ENCODE data around the gene HAP1.
A peak's percentile ranks its signal among the peaks of the same experiment; 100 is the strongest.

Gene HAP1

DNA sequence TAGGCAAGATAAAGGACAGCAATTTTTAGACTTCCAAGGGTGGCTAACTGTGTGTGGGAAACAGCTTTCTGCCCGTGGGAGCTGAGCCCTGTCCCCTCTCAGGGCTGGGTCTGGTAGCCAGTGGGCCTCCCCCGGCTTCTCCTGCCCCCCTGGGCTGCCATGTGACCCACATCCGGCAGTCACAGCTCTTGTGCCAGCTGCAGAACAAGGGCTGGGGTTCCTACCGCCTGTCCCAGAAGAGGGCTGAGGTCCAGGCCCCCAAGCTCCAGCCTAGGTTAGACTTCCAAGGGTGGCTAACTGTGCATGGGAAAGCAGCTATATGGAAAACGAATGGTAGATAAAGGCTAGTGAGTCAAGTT is 16.2 kb downstream of the HAP1 start:
- TF ChIP-seq, protein P1, sequence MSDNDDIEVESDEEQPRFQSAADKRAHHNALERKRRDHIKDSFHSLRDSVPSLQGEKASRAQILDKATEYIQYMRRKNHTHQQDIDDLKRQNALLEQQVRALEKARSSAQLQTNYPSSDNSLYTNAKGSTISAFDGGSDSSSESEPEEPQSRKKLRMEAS (IDR thresholded peaks at IDR 0.05; ENCODE audit: low read depth, low read length): no peak
- no peak for TF ChIP-seq MYC (IDR thresholded peaks at IDR 0.05; ENCODE audit: low read depth, low read length)
- TF ChIP-seq, protein P2, sequence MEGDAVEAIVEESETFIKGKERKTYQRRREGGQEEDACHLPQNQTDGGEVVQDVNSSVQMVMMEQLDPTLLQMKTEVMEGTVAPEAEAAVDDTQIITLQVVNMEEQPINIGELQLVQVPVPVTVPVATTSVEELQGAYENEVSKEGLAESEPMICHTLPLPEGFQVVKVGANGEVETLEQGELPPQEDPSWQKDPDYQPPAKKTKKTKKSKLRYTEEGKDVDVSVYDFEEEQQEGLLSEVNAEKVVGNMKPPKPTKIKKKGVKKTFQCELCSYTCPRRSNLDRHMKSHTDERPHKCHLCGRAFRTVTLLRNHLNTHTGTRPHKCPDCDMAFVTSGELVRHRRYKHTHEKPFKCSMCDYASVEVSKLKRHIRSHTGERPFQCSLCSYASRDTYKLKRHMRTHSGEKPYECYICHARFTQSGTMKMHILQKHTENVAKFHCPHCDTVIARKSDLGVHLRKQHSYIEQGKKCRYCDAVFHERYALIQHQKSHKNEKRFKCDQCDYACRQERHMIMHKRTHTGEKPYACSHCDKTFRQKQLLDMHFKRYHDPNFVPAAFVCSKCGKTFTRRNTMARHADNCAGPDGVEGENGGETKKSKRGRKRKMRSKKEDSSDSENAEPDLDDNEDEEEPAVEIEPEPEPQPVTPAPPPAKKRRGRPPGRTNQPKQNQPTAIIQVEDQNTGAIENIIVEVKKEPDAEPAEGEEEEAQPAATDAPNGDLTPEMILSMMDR (IDR thresholded peaks at IDR 0.05; ENCODE audit: low read depth, low read length): no peak
- no peak for TF ChIP-seq POLR2A (IDR thresholded peaks at IDR 0.05; ENCODE audit: extremely low read depth, insufficient read length)
- no peak overlapping the region for H3K4me3 ChIP-seq (ENCODE audit: low read depth, low read length)
- no peak for DNase-seq (ENCODE audit: low read depth)

DNA sequence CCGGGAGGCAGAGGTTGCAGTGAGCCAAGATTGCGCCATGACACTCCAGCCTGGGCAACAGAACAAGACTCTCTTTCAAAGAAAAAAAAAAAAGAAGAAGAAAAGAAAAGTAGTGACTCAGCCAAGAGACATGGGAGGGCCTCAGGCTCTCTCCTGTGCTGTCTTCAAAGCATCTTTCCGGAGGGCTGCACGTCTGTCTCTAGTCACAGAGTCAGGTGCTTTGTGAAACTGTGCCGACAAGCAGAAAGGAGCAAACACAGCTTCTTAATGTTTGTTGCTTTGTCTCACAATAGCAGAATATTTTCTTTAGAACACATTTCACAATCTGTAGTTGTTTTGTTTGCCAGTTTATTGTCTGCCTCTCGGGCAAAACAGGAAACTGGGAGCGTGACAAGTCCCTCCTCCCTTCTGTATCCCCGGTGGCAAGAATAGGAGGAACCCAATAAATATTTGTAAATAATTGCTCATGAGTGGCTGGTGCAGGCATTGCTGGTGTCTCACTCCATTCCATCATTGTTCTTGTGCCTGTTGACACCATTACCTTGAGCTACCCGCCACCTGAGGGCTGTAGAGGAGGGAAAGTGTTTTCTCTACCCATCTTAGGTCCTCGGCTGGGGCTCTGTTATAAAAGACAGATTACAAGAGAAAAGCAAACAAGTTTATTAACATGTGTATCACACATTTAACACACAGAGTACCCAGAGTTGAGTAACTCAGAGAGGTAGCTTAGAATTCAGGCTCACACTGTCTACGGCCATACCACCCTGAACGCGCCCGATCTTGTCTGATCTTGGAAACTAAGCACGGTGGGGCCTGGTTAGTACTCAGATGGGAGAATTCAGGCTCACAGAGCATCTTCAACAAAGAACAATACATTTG is 16.8 kb downstream of the HAP1 start:
- H3K4me3 ChIP-seq (ENCODE audit: low read depth, low read length): no peak overlapping the region
- DNase-seq (ENCODE audit: low read depth): peak; percentile 51
- TF ChIP-seq MYC (IDR thresholded peaks at IDR 0.05; ENCODE audit: low read depth, low read length): no peak
- TF ChIP-seq POLR2A (IDR thresholded peaks at IDR 0.05; ENCODE audit: extremely low read depth, insufficient read length): no peak
- TF ChIP-seq, protein P1 (IDR thresholded peaks at IDR 0.05; ENCODE audit: low read depth, low read length): no peak
- TF ChIP-seq, protein P2 (IDR thresholded peaks at IDR 0.05; ENCODE audit: low read depth, low read length): no peak

DNA sequence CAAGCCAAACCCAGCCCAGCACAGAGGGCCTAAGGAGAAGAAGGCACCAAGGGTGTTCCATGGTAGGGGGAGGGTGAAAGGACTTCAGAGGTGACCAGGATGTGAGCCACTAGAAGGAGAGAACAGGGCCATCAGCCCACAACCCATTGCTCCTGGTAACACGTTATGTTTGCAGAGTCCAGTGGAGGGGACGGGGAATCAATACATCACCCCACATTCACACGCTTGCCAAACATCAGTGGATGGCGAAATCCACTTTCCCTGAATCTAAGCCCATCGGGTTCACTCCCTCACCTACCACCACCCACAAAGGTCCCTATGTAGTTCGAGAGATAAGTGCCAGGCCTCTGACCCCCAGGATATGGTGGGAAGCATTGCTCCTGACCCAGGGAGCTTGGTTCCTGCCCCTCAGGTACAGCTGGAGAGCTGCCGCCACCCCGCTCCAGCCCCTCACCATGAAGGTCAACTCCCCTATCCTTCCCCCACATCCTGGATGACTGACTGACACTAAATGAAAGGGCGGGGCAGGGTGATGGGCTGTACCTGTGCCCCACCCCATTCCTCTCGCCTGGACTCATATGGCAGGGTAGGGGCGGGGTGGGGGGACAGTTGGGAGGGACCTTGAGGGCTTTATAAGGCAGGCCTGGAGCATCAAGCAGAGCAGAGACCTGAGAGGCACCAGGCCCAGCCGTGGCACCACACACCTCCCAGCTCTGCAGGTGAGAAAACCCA is 22.6 kb downstream of the HAP1 start, which contains the start of gene GAST:
Gene GAST, plus strand, starts transcription at position 663 of the 732 bp plus-strand sequence. CDS start 3,106 bp downstream, outside the sequence.
- no peak within 1 kb of the TSS for H3K4me3 ChIP-seq (ENCODE audit: low read depth, low read length)
- DNase-seq (ENCODE audit: low read depth): no peak
- no peak for TF ChIP-seq POLR2A (IDR thresholded peaks at IDR 0.05; ENCODE audit: extremely low read depth, insufficient read length)
- TF ChIP-seq, protein P2 (IDR thresholded peaks at IDR 0.05; ENCODE audit: low read depth, low read length): no peak
- TF ChIP-seq, protein P1 (IDR thresholded peaks at IDR 0.05; ENCODE audit: low read depth, low read length): no peak
- TF ChIP-seq MYC (IDR thresholded peaks at IDR 0.05; ENCODE audit: low read depth, low read length): no peak

DNA sequence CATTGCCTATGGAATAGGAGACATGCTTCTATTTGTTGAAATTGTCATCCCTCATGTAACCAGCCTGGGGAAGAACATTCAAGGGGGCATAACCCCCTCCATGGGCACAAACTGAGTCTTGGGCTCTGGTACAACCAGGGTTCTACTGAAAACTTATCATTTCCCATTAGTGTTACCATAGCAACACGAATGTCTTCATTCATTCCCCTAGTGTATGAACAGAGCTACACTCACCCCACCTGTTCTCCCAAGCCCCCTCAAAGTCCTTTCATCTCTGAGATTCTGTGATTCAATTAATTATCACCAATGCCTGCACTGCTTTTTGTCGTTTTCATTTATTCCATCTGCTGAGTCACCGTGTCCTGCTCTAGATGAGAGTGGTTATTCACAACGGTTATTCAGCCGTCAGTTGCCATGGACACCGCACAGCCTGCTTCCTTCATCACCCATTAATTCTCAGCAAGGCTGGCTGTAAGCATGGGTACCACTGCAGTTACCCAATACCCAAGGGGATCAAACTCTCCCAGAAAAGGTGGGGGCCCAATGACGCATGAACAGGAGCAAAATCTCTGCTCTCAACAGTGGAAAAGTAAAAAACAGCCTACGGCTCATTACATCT is 23.9 kb downstream of the HAP1 start:
- DNase-seq (ENCODE audit: low read depth): peak; percentile 66
- TF ChIP-seq POLR2A (IDR thresholded peaks at IDR 0.05; ENCODE audit: extremely low read depth, insufficient read length) (no peak), MYC (IDR thresholded peaks at IDR 0.05; ENCODE audit: low read depth, low read length) (no peak)
- TF ChIP-seq, protein P1 (IDR thresholded peaks at IDR 0.05; ENCODE audit: low read depth, low read length): no peak
- TF ChIP-seq, protein P2 (IDR thresholded peaks at IDR 0.05; ENCODE audit: low read depth, low read length): no peak
- H3K4me3 ChIP-seq (ENCODE audit: low read depth, low read length): no peak overlapping the region

DNA sequence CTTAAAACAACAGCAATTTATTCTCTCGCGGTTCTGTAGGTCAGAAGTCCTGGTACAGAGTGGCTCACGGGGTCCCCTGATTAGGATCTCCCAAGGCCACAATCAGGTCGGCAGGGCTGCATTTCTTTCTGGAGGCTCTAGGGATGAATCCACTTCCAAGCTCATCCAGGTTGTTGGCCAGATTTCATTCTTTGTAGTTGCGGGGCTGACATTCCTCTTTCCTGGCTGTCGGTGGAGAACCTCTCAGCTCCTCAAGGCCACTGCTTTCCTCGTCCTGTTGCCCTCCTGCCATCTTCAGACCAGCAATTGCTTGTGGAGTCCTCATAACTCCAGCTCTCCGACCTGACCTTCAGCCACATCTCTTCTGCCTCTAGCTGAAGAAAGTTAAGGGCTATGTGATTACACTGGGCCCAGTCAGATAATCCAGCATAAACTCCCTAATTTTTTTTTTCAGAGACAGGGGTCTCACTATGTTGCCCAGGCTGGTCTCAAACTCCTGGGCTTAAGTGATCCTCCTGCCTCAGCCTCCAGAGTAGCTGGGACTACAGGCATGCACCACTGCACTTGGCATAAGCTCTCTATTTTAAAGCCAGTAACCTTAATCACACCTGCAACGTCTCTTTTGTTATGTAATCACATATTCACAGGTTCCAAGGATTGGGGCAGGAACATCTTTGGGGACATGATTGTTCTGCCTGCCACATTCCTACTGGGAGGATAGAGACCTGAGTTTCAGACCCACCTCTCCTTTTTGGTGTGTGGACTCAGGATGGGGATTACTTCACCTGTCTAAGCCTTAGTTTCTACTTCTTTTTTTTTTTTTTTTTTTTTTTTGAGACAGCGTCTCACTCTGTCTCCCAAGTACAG is 26.4 kb downstream of the HAP1 start:
- no peak overlapping the region for H3K4me3 ChIP-seq (ENCODE audit: low read depth, low read length)
- no peak for DNase-seq (ENCODE audit: low read depth)
- TF ChIP-seq MYC (IDR thresholded peaks at IDR 0.05; ENCODE audit: low read depth, low read length): no peak
- TF ChIP-seq, protein P1 (IDR thresholded peaks at IDR 0.05; ENCODE audit: low read depth, low read length): no peak
- TF ChIP-seq, protein P2 (IDR thresholded peaks at IDR 0.05; ENCODE audit: low read depth, low read length): no peak
- TF ChIP-seq POLR2A (IDR thresholded peaks at IDR 0.05; ENCODE audit: extremely low read depth, insufficient read length): no peak

Measured in NB4 (cell line).